GM21825 (cell line): Measurements from ENCODE around the gene SLC35G1.
A peak's percentile ranks its signal among the peaks of the same experiment; 100 is the strongest.

Experiments used
- ATAC-seq: cut with Tn5 transposase; IDR thresholded peaks from one replicate; pipeline ENCODE4 v1.9.1; 2021; ENCODE audit warnings: mild to moderate bottlenecking, moderate library complexity; ENCODE audit not compliant: unreplicated experiment

Gene SLC35G1, protein sequence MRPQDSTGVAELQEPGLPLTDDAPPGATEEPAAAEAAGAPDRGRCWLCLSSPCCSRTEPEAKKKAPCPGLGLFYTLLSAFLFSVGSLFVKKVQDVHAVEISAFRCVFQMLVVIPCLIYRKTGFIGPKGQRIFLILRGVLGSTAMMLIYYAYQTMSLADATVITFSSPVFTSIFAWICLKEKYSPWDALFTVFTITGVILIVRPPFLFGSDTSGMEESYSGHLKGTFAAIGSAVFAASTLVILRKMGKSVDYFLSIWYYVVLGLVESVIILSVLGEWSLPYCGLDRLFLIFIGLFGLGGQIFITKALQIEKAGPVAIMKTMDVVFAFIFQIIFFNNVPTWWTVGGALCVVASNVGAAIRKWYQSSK

GRCh38 chr10:93893646-93894515, at the start of gene SLC35G1:
Gene SLC35G1 (plus strand): TSS chr10:93893978. CDS start chr10:93894034, 56 bp downstream.
- peak; percentile 94 for ATAC-seq

- no peak for ATAC-seq
Observed at GRCh38 chr10:93844979-93845626, 48.7 kb upstream of the SLC35G1 start.

DNA sequence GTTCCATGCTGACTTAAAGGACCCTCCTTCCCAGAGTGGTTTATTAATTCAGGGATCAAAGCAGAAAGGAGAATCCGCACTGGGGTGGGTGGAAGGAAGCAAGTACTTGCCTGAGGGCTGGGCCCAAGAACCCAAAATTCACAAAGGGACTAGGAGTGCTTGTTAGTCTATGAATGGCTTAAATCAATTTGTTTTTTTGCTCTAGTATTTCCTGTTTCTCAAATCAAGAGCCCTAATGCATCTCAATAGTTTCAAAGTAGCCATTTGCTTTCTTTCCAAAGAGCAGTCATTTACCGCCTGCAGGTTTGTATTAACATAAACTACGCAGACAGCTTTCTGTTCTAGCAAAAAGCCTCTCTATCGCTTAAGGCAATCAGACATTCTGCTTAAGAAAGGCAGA, 44.2 kb upstream of the SLC35G1 start:
- ATAC-seq: no peak

DNA sequence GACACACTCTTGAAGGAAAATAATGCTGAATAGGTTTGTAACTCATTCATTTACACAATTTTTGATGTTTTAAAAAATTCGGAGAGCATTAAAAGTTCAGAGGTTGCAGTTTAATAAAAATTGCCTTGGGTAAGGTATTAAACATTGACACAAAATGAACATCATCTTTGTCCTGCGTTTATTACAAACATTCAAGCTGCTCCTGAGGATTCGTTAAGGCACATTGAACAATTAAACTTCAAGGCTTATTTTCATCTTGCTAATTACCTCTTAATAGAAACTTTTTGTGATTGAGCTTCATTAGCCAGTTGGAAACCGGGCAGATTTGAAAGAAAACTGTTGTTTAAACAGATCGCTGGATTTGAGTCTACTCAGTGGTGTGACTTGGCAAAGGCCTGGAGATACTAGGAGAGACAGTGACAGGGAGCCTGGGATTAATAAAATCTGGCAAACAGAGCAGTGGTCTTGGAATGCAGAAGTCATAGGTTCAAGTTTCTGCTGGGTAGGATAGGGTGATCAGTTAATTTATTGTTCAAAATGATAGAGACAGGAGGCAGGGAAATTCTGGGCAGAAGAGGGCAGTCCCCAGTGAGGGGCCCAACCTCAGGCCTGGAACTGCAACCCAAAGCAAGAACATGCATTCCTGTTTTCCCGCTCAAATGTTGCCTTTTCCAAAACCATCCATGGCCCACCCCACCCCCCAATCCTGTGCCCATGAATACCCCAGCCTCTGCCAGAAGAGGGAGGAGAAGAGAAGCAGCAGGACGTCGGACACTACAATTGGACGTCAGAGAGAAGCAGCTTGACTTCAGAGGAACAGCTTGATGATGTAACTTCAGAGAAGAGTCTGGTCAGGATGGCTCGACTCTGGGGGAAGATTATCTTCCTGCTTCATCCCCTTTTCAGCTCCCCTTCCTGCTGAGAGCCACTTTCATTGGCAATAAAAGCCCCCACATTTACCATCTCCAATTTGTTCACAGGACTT, 43.5 kb upstream of the SLC35G1 start:
- ATAC-seq: no peak

DNA sequence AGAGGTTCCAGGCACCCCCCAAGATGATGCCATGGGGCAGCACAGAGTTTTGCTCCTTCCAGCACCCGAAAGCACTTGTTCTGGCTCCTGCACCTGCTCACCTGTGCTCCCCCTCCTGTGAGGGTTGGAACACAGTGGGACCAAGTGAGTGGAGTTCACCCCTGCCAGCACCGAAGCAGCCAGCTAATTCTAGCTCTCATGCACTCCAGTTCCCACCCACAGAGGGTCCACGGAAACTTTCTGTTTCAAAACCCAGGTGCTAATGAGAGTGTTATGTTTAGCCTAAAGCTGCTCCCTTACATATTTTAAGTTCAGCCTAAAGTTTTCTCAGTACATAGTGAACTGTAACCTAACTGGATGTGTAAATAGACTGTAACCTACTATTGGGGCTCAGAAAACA, 42.6 kb upstream of the SLC35G1 start:
- no peak for ATAC-seq

DNA sequence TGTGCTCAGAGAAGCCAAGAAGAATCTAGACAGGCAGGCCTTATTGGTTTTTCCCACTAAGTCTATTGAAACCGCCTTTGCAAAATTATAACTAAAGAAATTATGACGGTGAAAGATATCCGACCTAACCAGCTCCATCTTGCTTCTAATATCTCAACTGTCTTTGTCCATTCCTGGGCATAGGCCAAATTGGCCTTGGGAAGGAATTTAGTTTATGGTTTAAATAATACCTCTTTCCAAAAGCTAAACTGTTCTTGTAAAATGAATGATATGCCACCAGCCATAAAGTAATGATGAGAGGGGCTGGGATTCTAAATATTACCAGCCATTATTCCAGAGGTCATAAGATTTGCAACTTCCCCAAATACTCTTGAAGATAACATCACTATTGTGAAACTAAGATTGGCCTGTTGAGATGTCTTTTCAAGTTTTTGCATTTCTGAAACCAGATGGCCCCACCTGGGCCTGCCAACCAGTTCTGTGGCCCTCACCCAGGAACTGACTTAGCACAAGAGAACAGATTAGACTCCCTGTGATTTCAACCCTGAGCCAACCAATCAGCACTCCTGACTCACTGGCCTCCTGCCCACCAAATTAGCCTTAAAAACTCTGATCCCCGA, 41.2 kb upstream of the SLC35G1 start:
- ATAC-seq: no peak

- no peak for ATAC-seq
Observed at GRCh38 chr10:93854975-93855374, 38.8 kb upstream of the SLC35G1 start.

GRCh38 chr10:93856349-93857145, 37.2 kb upstream of the SLC35G1 start:
- ATAC-seq: no peak

- no peak for ATAC-seq
Observed at GRCh38 chr10:93859049-93859655, 34.6 kb upstream of the SLC35G1 start.

DNA sequence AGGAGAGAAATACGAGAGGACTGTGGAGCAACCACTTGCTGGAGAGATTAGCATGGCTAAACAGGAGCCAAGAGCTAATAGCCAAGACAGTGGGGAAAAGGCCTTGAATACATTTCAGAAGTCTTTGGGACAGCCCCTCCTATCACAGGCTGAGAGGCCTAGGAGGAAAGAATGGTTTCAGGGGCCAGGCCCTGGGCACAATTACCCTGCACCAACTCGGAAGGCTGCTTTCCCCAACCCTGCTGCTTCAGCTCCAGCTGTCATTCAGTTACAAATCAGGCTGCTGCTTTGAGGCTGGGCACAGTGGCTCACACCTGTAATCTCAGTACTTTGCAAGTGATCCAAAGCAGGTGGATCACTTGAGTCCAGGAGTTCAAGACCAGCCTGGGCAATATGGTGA, 32.0 kb upstream of the SLC35G1 start:
- ATAC-seq: no peak

GRCh38 chr10:93865794-93866425, 27.9 kb upstream of the SLC35G1 start:
- no peak for ATAC-seq

- ATAC-seq: no peak
Observed at GRCh38 chr10:93867525-93867924, 26.3 kb upstream of the SLC35G1 start.

DNA sequence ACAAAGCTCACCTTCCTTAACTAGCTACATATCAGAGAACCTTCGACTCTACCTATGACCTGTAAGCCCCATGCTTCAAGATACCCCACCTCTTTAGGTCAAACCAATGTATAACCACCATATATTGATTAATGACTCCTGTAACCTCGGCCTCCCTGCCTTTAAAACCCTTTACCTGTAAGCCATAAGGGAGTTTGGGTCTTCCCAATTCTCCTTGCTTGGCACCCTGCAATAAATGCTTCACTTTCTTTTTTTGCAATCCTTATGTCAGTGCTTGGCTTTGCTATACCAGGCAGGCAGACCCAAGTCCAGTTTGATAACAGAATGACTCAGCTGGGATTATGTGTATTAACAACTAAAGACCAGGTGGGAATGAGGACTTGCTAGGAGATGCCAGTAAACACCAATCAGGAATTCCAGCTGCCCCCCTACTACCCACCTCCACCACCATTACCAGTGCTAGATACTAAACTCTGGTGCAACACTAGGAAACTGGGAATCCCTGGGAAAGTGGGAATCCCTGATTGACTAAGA, 22.0 kb upstream of the SLC35G1 start:
- no peak for ATAC-seq

DNA sequence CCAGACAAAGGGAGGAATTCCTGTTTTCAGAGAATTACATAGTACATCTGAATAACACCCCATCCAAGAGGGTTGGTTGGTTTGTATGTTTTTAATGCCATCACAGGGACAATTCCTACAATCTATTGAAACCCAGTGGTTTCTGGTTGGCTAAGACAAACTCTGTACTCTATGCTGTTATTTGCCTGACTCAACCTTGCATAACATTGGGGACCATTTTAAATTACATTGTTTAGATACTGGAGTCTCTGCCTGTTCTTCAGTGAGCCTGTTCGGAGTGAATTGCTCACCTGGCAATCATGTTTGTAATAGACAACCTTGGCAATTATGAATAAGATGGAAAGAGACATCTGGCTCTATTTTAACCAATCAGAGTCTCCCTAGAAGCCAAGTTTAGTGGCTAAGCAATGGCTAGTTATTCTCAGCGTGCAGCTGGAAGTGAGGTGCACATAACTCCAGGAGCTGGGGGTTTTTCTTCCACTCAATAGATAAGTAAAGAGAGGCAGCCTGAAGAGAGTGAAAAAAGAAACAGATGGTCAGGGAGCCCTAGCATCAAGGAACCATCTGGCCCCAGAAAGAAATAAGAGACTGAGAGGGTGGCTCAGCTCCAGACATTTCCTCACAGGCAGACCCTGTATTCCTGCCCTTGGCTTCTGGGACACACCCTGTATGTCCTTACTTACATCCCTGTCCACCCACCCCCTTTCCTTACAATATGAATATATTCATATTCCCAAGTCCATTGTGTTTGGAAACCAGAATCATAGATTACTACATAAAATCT, 21.2 kb upstream of the SLC35G1 start:
- ATAC-seq: no peak

- ATAC-seq: no peak
Observed at GRCh38 chr10:93873420-93874115, 20.2 kb upstream of the SLC35G1 start.

GRCh38 chr10:93874309-93875031, 19.3 kb upstream of the SLC35G1 start:
- ATAC-seq: no peak
